IPS-18a (cell line): ENCODE data around the gene CDH3.

Source experiments
- H3K27ac ChIP-seq: one replicate; pipeline ENCODE4 v1.5.1; 2013; ENCODE audit warnings: low read length
- H3K27me3 ChIP-seq: one replicate; pipeline ENCODE4 v1.6.1; 2013; ENCODE audit warnings: mild to moderate bottlenecking, low read length; ENCODE audit not compliant: control insufficient read depth, insufficient read depth
- H3K36me3 ChIP-seq: one replicate; pipeline ENCODE4 v1.6.1; 2013; ENCODE audit warnings: low read depth, low read length; ENCODE audit not compliant: control insufficient read depth
- H3K4me1 ChIP-seq: one replicate; pipeline ENCODE4 v1.6.1; 2013; ENCODE audit warnings: low read depth, low read length; ENCODE audit not compliant: control insufficient read depth
- H3K4me3 ChIP-seq: one replicate; pipeline ENCODE4 v1.5.1; 2013; ENCODE audit warnings: low read length
- H3K9ac ChIP-seq: one replicate; pipeline ENCODE4 v1.6.1; 2013; ENCODE audit warnings: mild to moderate bottlenecking, low read length, moderate library complexity
- H3K9me3 ChIP-seq: one replicate; pipeline ENCODE4 v1.6.1; 2013; ENCODE audit warnings: low read depth, low read length; ENCODE audit not compliant: control insufficient read depth

CDH3 gene

DNA sequence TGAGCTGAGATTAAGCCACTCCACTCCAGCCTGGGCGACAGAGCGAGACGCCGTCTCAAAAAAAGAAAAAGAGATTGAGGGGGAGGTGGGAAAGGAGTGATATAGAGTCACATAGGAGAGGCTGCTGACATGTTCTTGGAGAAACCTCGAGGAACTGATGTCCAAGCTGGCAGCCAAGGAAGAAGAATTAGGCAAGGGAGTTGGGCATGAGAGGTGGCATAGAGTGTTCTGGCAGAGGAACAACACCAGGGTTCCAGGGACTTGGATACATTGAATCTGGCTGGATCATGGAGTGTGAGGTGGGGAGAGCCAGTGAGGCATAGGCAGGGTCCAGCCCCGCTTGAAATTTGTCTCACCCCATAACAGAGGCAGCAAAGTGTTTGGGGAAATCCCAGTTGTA is 10.7 kb downstream of the CDH3 start:
- Histone ChIP-seq H3K4me1 (peaks cover 6% of the 10 kb centered on the region), H3K36me3 (no peaks in the 10 kb centered on the region), H3K9ac (no peak overlapping the region), H3K27ac (no peak overlapping the region), H3K27me3 (no peaks in the 10 kb centered on the region), H3K9me3 (no peaks in the 10 kb centered on the region), H3K4me3 (no peak overlapping the region)

DNA sequence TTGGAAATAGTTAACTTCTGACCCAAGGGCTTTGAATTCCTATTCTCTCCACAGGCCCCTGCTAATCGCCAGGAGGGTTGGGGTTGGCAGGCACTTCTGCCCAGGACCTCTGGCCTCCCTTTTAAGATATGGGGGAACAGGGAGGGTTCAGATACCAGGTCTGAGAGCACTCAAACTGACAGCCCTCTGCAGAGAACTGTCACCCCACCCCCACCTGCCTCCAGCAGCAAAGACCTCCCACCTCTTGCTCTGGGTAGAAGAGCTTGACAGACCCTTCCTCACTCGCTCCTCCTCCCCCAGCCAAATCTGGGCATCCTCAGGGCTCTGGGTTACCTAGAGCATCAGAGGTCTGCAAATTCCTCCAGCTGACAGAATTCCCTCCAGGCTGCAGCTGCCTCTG is 11.6 kb downstream of the CDH3 start:
- Histone ChIP-seq H3K27me3 (no peaks in the 10 kb centered on the region), H3K9ac (no peak overlapping the region), H3K4me3 (no peak overlapping the region), H3K36me3 (no peaks in the 10 kb centered on the region), H3K9me3 (no peaks in the 10 kb centered on the region), H3K27ac (no peak overlapping the region), H3K4me1 (peaks cover 6% of the 10 kb centered on the region)

DNA sequence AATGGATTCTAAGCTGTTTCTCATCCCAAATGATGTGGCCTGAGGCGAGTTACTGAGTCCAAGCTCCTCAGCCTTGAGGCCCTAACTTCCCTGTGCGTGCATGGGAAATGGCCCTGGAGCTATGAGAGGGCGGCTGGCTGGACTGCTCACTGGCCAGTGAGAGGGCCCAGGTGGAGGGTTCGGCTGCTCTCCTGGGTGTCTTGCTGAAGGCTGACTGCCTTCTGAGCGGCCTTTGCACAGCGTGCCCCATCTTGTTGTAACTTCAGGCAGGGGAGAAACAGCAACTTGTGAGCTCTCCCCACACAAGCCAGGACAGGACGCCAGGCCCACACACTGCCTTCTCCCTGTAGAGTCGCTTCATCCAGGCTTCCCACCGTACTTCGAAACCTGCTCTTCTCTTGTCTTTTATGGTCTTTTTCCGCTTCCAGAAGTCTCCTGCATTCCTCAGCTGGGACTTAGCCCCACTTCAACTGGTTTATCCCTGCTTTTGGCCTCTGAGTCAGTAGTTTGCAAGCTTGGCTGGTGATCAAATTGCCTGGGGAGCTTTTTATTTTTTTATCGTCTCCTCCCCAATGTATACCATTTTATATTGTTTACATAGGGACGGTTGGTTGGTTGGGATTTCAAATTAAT is 13.3 kb downstream of the CDH3 start:
- Histone ChIP-seq H3K4me3 (no peak overlapping the region), H3K27me3 (no peaks in the 10 kb centered on the region), H3K4me1 (peaks cover 6% of the 10 kb centered on the region), H3K9ac (no peak overlapping the region), H3K36me3 (no peaks in the 10 kb centered on the region), H3K9me3 (no peaks in the 10 kb centered on the region), H3K27ac (no peak overlapping the region)

DNA sequence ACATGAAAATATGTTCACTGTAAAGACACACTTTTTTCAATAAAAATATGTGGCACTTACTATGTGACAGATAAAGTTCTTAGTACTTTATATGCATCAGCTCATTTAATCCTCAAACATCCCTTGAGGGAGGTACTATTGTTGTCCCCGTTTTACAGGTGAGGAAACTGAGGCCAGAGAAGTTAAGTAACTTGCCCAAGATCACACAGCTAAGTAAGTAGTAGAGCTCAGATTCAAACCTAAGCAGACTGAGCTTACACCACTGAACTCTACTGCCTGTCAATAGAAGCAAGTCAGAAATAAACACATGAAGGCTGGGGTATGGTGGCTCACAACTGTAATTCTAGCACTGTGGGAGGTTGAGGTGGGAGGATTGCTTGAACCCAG is 13.9 kb downstream of the CDH3 start:
- Histone ChIP-seq H3K27me3 (no peaks in the 10 kb centered on the region), H3K4me3 (no peak overlapping the region)

DNA sequence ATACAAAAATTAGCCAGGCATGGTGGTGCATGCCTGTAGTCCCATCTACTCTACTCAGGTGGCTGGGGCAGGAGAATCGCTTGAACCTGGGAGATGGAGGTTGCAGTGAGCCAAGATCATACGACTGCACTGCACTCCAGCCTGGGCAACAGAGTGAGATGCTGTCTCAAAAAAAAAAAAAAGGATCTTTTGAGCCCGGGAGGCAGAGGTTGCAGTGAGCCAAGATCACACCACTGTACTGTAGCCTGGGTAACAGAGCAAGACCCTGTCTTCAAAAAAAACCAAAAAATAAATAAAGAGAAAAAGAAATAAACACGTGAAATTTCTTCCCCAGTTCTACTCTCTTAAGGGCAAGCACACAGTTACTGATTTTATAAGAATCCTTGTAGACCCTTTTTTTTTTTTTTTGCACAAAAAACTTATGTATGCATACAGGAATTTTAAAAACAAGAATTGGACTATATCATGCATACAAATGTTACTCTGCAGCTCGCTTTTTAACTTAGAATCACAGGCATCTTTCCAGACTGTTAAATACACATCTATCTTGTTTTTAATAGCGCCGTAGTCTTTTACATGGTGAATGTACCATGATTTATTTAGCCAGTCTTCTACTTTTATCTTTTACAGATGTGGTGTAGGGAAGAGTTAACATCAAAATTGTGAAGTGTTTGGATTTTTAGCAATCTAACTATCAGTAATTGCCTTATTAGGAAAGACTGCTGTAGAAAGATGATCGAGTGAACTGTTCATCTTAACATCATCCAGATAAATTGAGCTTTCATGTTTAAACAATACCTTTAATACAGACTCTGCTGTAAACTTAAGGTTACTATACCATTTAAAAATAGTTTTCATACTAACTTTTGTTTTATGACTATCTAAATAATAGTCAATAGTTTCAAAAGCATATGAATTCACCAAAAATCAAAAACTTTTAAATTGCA is 14.6 kb downstream of the CDH3 start:
- Histone ChIP-seq H3K36me3 (no peaks in the 10 kb centered on the region), H3K4me1 (peaks cover 6% of the 10 kb centered on the region), H3K9ac (no peak overlapping the region), H3K9me3 (no peaks in the 10 kb centered on the region), H3K27me3 (no peaks in the 10 kb centered on the region), H3K27ac (no peak overlapping the region), H3K4me3 (no peak overlapping the region)

More for the DNA sequence above, 13.9 kb downstream of the CDH3 start:
- H3K4me1 ChIP-seq, result peaks cover 6% of the 10 kb centered on the region
- no peaks in the 10 kb centered on the region for H3K36me3 ChIP-seq
- no peak overlapping the region for H3K9ac ChIP-seq
- no peaks in the 10 kb centered on the region for H3K9me3 ChIP-seq
- H3K27ac ChIP-seq, result no peak overlapping the region

DNA sequence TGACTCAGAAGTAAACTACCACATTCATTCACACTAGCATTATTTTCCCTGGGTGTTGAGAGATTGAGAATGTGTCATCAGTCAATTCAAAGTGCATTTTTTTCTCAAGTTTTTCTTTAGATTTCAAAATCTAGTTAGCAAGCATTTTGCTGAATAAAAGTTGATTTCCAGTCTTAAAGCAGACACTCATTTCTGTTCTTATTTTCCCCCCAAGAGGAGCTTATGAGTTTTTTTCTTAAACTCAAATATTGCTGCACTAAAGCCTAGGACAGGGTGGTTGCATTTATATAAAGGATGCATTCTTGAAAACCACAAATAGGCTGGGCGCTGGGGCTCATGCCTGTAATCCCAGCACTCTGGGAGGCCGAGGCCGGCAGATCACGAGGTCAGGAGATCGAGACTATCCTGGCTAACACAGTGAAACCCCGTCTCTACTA is 15.3 kb downstream of the CDH3 start:
- no peak overlapping the region for H3K4me3 ChIP-seq
- H3K27ac ChIP-seq, result no peak overlapping the region
- peaks cover 6% of the 10 kb centered on the region for H3K4me1 ChIP-seq
- H3K9ac ChIP-seq, result no peak overlapping the region
- no peaks in the 10 kb centered on the region for H3K27me3 ChIP-seq
- no peaks in the 10 kb centered on the region for H3K36me3 ChIP-seq
- H3K9me3 ChIP-seq, result no peaks in the 10 kb centered on the region

DNA sequence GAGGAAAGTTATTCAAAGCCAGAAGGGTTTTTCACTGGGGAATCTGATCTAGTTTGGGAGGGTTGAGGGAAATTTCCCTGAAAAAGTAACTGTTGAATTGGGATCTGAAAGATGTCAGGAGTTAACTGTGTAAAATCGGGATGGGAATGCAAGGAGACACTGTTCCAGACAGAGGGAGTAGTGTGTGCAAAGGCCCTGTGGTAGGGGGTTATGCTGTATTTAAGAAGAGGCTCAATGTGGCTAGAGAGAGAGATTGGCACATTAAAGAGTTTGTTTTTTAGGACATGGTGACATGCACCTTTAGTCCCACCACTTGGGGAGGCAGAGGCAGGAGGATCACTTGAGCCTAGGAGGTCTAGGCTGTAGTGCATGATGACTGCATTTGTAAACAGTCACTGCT is 16.9 kb downstream of the CDH3 start:
- Histone ChIP-seq H3K4me1 (no peaks in the 10 kb centered on the region), H3K9me3 (no peaks in the 10 kb centered on the region), H3K4me3 (no peak overlapping the region), H3K36me3 (no peaks in the 10 kb centered on the region), H3K27me3 (no peaks in the 10 kb centered on the region), H3K9ac (no peak overlapping the region), H3K27ac (no peak overlapping the region)

DNA sequence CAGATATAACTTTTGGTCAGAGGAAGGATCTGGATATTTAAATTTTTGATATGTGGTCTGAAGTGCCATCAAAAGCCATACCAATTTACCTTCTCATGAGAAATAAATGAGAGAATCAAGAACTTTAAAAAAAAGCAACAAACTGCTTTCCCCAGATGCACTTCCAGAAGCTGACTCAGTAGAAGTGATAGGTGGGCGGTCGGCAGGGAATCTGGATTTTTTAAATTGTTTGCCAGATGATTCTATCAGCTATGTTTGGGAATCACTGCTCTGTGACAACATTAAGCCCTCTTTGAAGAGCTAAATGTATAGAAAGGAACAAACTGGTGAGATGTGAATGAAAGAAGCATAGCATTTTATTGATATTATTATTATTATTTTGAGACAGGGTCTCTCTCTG is 19.2 kb downstream of the CDH3 start:
- Histone ChIP-seq H3K9ac (no peak overlapping the region), H3K4me1 (no peaks in the 10 kb centered on the region), H3K36me3 (no peaks in the 10 kb centered on the region), H3K27me3 (no peaks in the 10 kb centered on the region), H3K9me3 (no peaks in the 10 kb centered on the region), H3K4me3 (no peak overlapping the region), H3K27ac (no peak overlapping the region)

DNA sequence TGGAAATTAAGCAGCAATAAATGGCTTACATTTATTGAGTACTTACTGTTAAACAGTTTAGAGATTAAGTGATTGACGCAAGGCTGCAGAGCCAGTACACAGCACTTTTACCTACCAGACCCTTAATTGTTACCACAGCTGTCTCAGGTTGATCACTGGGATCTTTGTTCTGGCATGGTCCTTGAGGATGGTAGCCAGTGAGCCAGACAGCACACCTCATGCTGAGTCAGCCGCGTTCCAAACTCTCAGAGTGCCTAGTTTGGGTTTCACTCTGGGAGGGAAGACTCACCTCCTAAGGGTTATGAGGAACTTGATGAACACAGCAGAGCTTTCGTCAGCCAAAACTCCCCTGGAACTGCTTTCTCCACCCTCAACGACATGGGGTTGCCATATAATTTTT is 20.4 kb downstream of the CDH3 start:
- no peaks in the 10 kb centered on the region for H3K4me1 ChIP-seq
- no peak overlapping the region for H3K4me3 ChIP-seq
- H3K9ac ChIP-seq, result no peak overlapping the region
- H3K9me3 ChIP-seq, result no peaks in the 10 kb centered on the region
- H3K36me3 ChIP-seq, result no peaks in the 10 kb centered on the region
- no peak overlapping the region for H3K27ac ChIP-seq
- H3K27me3 ChIP-seq, result no peaks in the 10 kb centered on the region

DNA sequence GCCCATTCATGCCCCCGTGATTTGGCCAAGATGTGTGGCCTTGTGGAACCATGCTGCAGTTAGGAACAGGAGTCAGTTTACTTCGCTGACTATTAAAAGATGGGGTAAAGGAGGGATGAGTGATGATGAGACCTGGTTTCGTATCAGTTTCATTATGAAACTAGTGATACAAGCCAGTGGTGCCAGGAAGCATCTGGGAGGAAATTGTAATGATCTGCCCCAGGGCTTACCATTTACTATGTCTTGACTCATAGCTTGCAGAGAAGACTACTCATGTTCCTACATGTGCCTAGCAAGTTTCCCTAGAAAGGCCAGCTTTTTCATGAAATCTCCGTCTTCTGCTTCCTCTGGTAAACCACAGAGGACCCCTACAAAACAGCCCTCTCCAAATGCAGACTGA is 23.2 kb downstream of the CDH3 start:
- no peaks in the 10 kb centered on the region for H3K9me3 ChIP-seq
- H3K36me3 ChIP-seq, result no peaks in the 10 kb centered on the region
- no peak overlapping the region for H3K9ac ChIP-seq
- H3K4me1 ChIP-seq, result no peaks in the 10 kb centered on the region
- no peak overlapping the region for H3K4me3 ChIP-seq
- no peak overlapping the region for H3K27ac ChIP-seq
- no peaks in the 10 kb centered on the region for H3K27me3 ChIP-seq

DNA sequence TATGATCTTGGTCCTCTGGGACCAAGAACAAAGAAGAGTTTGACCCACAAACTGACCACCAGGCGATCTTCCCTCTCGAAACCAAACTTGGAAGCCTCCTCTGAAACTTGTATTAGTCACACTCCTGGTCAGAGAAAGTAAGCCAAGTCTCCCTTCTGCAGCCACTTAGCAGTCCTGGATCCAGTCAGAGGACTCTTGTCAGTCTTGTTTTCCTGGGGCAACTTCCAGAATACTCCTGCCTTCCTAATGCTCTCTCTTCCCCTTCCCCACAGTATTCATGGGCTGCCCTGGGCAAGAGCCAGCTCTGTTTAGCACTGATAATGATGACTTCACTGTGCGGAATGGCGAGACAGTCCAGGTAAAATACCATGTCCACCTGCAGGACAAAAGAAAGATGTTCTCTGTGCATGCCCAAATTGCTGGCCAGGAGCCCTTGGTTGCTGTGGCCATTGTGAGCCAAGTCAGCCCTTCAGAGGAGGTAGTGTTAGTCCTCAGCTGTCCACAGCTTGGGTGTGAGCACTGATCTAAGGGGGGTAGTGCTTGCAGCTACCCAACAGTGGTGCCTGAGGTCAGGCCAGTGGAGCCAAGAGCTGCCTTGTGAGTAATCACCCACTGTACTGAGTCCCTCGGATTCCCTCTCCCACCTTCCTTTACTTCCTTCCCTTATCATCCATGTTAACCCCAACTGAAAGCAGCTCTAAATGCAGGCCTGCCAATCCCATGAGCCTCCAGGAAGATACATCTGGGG is 31.2 kb downstream of the CDH3 start:
- Histone ChIP-seq H3K27ac (no peak overlapping the region), H3K9me3 (no peaks in the 10 kb centered on the region), H3K4me3 (no peak overlapping the region), H3K4me1 (no peaks in the 10 kb centered on the region), H3K9ac (no peak overlapping the region), H3K27me3 (no peaks in the 10 kb centered on the region), H3K36me3 (peaks cover 32% of the 10 kb centered on the region)
